Measurements from ENCODE around the gene DEFB118. TPM values are rescaled to one million over a fixed set of nuclear protein-coding genes. Genes with fewer than 3 reads are reported as not detected.
"Not testable (repeated sequence)": the region's sequence is repeated elsewhere in the genome, so short reads cannot be mapped to it uniquely, and the experiment has no call there.

Gene DEFB118, protein sequence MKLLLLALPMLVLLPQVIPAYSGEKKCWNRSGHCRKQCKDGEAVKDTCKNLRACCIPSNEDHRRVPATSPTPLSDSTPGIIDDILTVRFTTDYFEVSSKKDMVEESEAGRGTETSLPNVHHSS
- not detected in 2 replicates for total RNA-seq (2014; rRNA removed; shearing (Covaris generic))

DNA sequence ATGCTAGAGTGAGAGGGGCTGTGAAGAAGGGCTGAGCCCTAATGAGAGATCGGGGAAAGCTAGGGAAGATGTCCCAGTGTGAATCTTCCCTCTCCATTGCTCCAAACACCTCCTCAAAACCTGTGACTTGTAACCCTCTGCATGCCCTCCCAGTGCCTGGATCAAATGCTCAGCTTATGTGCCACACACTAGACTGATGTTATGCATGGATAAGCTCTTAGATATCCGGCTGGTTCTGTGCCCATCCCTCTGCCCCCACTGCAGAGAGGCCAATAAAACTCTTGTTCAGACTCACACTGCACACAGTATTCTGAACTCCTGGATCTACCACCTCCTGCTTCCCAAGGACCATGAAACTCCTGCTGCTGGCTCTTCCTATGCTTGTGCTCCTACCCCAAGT is at the start of gene DEFB118:
TSS of gene DEFB118 (plus strand) at position 301 of the 400 bp plus-strand sequence. CDS start at position 351, 50 bp downstream.
- in situ Hi-C loops (cut with HindIII; ENCODE audit: low sequenced_read_pairs), result no loop called here
- DNase-seq (ENCODE audit: low spot score), result no peak

DNA sequence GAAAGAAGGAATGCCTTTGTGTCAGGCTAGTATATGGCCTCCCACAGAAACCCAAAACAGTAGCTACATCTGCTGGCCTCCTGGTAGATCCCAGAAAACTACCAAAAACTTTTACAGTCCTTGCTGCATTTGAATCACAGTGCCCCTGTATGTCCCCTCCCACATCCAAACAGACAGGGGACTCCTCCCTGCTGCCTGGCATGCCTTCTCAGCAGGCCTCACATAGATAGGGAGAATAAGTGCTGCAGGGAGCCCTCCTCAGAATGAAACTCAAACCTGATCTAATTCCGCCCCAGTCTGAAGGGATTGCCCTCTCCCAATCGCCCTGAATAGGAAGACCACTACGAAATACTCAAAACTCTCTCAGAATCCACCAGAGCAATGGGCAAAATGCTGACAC is 45.9 kb upstream of the DEFB118 start:
- no peak for DNase-seq (ENCODE audit: low spot score)
- in situ Hi-C loops (cut with HindIII; ENCODE audit: low sequenced_read_pairs), result no loop called here

DNA sequence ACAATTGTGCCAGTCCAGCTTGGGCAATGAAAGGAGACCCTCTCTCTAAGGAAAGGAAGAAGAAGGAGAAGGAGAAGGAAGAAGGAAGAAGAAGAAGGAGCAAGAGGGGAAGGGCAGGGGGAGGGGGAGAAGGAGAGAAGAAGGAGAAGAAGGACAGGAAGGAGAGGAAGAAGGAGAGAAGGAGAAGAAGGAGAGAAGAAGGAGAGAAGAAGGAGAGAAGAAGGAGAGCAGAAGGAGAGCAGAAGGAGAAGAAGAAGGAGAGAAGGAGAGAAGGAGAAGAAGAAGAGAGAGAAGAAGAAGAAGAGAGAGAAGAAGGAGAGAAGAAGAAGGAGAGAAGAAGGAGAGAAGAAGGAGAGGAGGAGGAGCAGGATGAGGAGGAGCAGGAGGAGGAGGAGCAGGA is 37.5 kb upstream of the DEFB118 start:
- no peak for DNase-seq (ENCODE audit: low spot score)
- in situ Hi-C loops (cut with HindIII; ENCODE audit: low sequenced_read_pairs), result no loop called here

DNA sequence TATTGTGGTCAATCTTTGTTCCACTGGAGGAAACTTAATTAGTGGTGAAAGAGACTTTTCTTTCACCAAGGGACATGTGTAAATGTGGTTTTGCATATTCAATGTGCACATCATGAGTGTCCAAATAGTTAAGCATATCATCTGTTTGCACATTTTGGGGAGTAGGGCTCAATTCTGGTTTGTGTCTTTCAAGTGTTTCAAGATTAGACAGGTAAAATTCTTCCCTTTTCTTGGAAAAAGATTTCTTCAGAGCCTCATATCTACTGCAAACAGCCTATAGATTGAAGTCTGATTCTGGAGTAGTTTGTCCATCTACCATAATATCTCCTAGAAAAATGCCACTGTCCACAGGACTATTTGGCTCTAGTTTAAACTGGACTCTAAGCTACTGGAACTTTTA is 26.9 kb upstream of the DEFB118 start:
- in situ Hi-C loops (cut with HindIII; ENCODE audit: low sequenced_read_pairs), result no loop called here
- no peak for DNase-seq (ENCODE audit: low spot score)

DNA sequence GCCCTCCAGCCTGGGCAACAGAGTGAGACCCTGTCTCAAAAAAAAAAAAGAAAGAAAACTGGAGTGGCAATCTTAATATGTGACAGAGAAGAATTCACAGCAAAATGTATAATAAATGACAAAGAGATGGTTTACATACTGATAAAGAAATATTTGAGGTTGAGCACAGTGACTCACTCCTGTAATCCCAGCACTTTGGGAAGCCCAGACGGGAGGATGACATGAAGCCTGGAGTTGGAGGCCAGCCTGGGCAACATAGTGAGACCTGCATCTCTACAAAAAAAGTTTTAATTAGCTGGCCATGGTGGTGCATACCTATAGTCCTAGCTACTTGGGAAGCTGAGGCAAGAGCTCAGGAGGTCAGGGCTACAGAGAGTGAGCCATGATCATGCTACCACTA is 12.4 kb upstream of the DEFB118 start:
- in situ Hi-C loops (cut with HindIII; ENCODE audit: low sequenced_read_pairs), result no loop called here
- DNase-seq (ENCODE audit: low spot score), result no peak

DNA sequence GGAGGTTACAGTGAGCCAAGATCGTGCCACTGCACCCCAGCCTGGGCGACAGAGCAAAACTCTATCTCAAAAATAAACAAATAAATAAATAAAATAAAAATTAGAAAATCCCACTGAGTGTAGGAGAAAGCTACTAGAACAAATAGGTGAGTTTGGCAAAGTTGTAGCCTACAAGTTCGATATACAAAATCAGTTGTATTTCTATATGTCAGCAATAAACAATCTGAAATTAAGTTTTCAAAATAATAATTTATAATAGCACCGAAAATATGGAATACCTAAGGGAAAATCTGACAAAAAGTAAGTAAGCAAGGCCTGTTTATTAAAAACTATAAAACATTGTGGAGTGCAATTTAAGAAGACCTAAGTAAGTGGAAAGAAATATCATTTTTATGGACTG is 5.1 kb upstream of the DEFB118 start:
- no peak for DNase-seq (ENCODE audit: low spot score)
- in situ Hi-C loops (cut with HindIII; ENCODE audit: low sequenced_read_pairs), result no loop called here

DNA sequence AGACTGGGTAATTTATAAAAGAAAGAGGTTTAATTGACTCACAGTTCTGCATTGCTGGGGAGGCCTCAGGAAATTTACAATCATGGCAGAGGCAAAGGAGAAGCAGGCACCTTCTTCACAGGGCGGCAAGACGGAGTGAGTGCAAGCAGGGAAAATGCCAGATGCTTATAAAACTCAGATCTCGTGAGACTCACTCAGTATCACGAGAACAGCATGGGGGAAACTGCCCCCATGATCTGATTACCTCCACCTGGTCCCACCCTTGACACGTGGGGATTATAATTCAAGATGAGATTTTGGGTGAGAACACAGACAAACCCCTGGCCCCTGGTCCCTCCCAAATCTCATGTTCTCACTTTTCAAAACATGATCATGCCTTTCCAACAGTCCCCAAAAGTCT is 4.1 kb upstream of the DEFB118 start:
- not testable (repeated sequence) for DNase-seq (ENCODE audit: low spot score)

DNA sequence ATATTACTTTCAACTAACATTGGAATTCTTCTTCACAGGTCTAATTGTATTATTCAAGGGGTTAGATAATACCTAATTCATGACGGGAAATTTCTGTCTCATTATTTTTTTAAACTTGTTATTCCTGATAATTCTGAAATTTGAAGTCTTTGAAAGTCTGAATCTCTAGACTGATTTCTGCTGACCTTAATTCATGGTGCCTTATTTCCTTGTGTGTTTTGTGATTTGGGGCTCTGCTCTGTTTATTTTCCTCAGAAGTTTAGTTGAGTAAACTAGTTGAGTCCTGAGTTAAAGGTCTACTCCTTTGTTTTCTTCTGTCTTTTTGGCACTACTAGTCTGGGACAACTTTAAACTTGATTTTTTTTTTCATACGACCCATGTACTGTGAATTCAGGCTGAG is 5.9 kb downstream of the DEFB118 start:
- in situ Hi-C loops (cut with HindIII; ENCODE audit: low sequenced_read_pairs), result no loop called here
- no peak for DNase-seq (ENCODE audit: low spot score)

More for the DNA sequence above, 4.1 kb upstream of the DEFB118 start:
- in situ Hi-C loops (cut with HindIII; ENCODE audit: low sequenced_read_pairs), result not testable (repeated sequence)

DNA sequence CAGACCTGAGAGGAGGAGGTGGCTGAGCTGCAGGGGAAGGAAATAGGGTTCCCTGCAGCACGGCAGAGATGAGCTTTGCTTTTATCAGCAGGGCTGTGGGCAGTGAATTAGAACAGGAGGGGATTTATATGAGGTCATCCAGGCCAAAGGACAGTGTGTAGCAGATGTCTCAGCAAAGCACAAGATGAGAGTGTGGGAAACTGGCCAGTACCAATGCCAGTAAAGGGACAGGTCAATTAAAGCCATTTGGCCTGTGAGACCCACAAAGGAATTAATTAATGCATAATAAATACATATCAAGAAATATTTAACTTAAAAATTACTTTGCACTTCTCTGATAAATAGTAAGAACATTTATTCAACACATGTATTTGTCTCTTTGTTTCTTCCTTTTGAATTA is 22.1 kb downstream of the DEFB118 start, which contains the start of gene DEFB119:
TSS of gene DEFB119 (minus strand) at position 101 of the 400 bp plus-strand sequence. CDS start 107 bp downstream, outside the sequence.
- no peak for DNase-seq (ENCODE audit: low spot score)
- in situ Hi-C loops (cut with HindIII; ENCODE audit: low sequenced_read_pairs), result no loop called here

DNA sequence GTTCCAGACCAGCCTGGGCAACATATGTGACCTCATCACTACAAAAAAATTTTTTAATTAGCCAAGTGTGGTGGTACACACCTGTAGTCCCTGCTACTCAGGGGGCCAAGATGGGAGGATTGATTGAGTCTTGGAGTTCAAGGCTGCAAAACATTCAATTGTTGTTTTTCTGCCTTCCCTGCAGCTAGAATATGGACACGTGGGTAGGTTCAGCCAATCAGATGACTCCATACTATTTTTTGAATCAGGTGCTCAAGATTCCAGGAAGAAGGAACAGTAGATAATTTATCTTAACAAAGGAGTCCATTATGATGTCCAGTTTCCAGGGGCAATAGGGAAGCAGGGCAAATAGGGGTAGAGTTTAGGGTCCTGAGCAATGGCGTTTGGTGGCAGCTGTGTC is 24.4 kb downstream of the DEFB118 start:
- in situ Hi-C loops (cut with HindIII; ENCODE audit: low sequenced_read_pairs), result no loop called here
- DNase-seq (ENCODE audit: low spot score), result no peak

DNA sequence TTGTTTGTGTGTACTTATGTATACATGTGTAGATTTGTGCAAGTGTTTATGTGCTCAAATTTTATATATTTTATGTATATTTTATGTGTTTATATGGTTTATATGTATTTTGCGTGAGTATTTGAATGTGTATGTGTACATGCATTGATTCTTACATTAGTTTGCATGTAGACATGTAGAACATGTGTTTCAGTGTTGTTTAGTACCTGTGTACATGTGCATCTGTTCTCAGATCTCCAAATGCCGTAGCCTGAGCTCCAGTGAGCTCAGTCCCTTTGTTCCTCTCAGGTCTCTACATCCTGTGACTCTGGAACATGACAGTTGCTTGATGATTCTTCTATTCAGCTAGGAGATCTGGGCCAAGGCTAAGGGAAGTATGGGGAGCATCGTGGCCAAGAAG is 26.5 kb downstream of the DEFB118 start:
- in situ Hi-C loops (cut with HindIII; ENCODE audit: low sequenced_read_pairs), result no loop called here
- no peak for DNase-seq (ENCODE audit: low spot score)

DNA sequence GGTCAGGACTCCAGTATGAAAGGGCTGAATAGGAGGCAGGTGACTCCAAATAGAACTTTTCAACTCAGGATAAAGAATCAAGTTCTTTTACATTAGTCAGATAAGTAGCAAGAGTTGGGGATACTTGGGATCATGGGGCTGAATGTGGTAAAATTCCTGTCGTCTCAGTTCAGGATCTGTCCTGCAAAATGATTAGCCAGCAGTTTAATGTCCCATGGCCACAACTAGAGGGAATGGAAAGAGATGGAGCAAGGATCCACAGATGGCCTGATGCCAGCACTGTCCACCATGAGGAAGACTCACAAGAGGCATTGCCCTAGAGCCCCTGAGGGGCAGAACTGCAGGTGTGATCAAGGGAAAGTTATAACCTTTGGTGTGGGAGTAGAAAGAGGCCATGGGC is 35.5 kb downstream of the DEFB118 start:
- DNase-seq (ENCODE audit: low spot score), result no peak
- in situ Hi-C loops (cut with HindIII; ENCODE audit: low sequenced_read_pairs), result no loop called here

DNA sequence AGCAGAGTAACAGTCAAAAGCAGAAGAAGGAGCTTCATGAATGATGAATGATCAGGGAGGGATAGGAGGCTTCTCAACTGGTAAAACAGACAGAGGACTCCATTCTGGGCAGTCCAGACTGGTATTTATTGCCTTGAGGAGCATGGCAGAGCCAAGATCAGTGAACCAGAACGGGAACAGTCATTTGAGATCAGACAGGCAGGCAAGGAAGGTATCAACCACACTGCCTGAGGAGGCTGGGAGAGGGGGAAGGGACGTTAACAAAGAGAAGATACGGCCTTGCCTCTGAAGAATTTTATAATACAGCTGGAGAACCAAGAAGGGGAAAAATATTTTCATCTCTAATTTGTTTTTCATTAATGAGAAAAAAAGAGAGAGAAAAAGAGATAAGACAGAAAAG is 37.7 kb downstream of the DEFB118 start, which contains the start of gene DEFB121:
TSS of gene DEFB121 (minus strand) at position 101 of the 400 bp plus-strand sequence. CDS start at position 38, 63 bp downstream.
- in situ Hi-C loops (cut with HindIII; ENCODE audit: low sequenced_read_pairs), result no loop called here
- DNase-seq (ENCODE audit: low spot score), result no peak

DNA sequence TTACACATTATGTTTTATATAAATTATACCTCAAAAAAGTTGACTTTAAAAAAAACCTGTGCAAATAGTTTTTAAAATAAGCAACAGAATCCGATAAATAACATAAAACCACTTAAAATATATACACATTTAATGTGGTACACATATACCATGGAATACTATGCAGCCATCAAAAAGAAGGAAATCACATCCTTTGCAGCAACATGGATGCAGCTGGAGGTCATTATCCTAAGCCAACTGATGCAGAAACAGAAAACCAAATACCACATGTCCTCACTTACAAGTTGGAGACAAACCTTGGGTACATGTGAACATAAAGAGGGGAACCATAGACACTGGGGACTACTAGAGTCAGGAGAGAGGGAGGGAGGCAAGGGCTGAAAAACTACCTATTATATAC is 41.6 kb downstream of the DEFB118 start:
- no peak for DNase-seq (ENCODE audit: low spot score)
- in situ Hi-C loops (cut with HindIII; ENCODE audit: low sequenced_read_pairs), result no loop called here

DNA sequence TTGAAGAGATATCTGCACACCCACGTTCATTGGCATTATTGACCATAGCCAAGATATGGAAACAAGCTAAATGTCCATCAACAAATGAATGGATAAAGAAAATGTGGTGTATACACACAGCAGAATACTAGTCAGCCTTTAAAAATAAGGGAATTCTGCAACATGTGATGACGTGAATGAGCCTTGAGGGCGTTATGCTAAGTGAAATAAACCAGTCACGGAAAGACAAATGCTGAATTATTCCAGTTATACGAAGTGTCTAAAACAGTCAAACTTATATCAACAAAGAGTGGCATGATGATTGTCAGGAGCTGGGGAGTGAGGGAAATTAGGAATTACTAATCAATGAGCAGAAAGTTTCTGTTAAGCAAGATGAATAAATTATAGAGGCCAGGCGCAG is 46.0 kb downstream of the DEFB118 start:
- no peak for DNase-seq (ENCODE audit: low spot score)
- in situ Hi-C loops (cut with HindIII; ENCODE audit: low sequenced_read_pairs), result no loop called here

DNA sequence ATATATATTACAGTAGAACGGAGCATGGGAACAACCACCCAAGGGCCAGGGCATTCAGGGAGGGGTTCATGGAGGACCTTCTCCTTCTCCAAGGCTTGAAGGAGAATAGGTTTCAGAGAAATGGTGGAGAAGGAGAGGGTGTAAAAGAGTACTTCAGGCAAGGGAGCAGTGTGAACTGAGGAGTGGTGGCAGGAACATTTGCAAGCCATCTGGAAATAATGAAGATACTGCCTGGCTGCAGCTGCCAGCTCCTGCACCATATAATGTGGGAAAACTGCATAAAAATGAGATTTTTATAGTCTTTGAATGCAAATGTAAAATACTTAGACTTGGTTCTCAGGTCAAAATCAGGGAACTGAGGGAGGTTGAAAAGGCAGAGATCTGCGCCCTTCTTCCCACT is 47.3 kb downstream of the DEFB118 start:
- in situ Hi-C loops (cut with HindIII; ENCODE audit: low sequenced_read_pairs), result no loop called here
- DNase-seq (ENCODE audit: low spot score), result no peak

DNA sequence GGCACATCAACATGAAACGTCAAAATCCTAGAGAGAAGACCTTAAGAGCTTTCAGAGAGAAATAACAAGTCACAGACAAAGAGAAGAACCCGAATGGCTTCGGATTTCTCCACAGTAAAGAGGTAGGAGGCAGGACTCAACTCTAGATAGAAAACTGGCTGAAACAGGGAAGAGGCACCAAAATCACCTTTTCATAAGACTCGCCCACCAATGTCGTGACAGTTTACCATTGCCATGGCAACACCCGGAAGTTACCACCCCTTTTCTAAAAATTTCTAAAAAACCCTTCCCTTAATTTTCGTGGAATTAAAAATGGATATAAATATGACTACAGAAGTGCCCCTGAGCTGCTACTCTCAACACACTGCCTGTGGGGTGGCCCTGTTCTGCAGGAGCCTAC is 49.9 kb downstream of the DEFB118 start:
- no peak for DNase-seq (ENCODE audit: low spot score)
- in situ Hi-C loops (cut with HindIII; ENCODE audit: low sequenced_read_pairs), result no loop called here

Other genes starting within 250 kb of the DEFB118 start
- gene DEFB115, start 110.9 kb upstream of the DEFB118 start, total RNA-seq (2014; rRNA removed; shearing (Covaris generic)), result not detected in 2 replicates
- gene DEFB116, start 60.0 kb upstream of the DEFB118 start, total RNA-seq (2014; rRNA removed; shearing (Covaris generic)), result not detected in 2 replicates
- gene DEFB119, start 22.0 kb downstream of the DEFB118 start, total RNA-seq (2014; rRNA removed; shearing (Covaris generic)), result not detected in 2 replicates
- not detected in 2 replicates for gene DEFB121, start 37.6 kb downstream of the DEFB118 start, total RNA-seq (2014; rRNA removed; shearing (Covaris generic))
- gene DEFB123, start 72.0 kb downstream of the DEFB118 start, total RNA-seq (2014; rRNA removed; shearing (Covaris generic)), result not detected in 2 replicates
- not detected in 2 replicates for gene DEFB124, start 106.5 kb downstream of the DEFB118 start, total RNA-seq (2014; rRNA removed; shearing (Covaris generic))
- gene REM1, start 106.7 kb downstream of the DEFB118 start, total RNA-seq (2014; rRNA removed; shearing (Covaris generic)), result not detected in 2 replicates
- gene HM13, start 145.8 kb downstream of the DEFB118 start, total RNA-seq (2014; rRNA removed; shearing (Covaris generic)), result 124 and 138 TPM in 2 replicates
- gene ID1, start 236.7 kb downstream of the DEFB118 start, total RNA-seq (2014; rRNA removed; shearing (Covaris generic)), result 1,330 and 1,439 TPM in 2 replicates

Measured in G401 (cell line).